Skeletal muscle tissue (tissue), 5 donors: Measurements from ENCODE around the gene SSX3. TPM values are rescaled to one million over a fixed set of nuclear protein-coding genes. Genes with fewer than 3 reads are reported as not detected.

ENCODE experiments used
- H3K27ac ChIP-seq: one replicate; pipeline ENCODE4 v1.7.0; 2013; ENCODE audit warnings: mild to moderate bottlenecking, low read depth, low read length, inconsistent platforms
- H3K27me3 ChIP-seq, 3 donors: one replicate each; pipeline ENCODE4 v1.7.0; 2013; ENCODE audit warnings: low read length in 3 of 3; ENCODE audit not compliant: control insufficient read depth in 3 of 3, insufficient read depth in 3 of 3
- H3K36me3 ChIP-seq, 3 donors: one replicate each; pipeline ENCODE4 v1.7.0; 2013; ENCODE audit warnings: low read length in 3 of 3; ENCODE audit not compliant: control insufficient read depth in 3 of 3, insufficient read depth in 3 of 3
- H3K4me1 ChIP-seq, 3 donors: one replicate each; pipeline ENCODE4 v1.7.0; 2013; ENCODE audit warnings: low read length in 3 of 3, mild to moderate bottlenecking in 3 of 3; ENCODE audit not compliant: control insufficient read depth in 3 of 3, insufficient read depth in 3 of 3
- H3K4me3 ChIP-seq, 3 donors: one replicate each; pipeline ENCODE4 v1.7.0; 2013; ENCODE audit warnings: low read length in 3 of 3
- H3K9ac ChIP-seq, 3 donors: one replicate each; pipeline ENCODE4 v1.7.0; 2013; ENCODE audit warnings: low read length in 3 of 3, mild to moderate bottlenecking in 3 of 3, moderate library complexity in 2 of 3, low read depth in 1 of 3
- H3K9me3 ChIP-seq, 3 donors: one replicate each; pipeline ENCODE4 v1.7.0; 2013; ENCODE audit warnings: low read length in 3 of 3; ENCODE audit not compliant: control insufficient read depth in 3 of 3
- small RNA-seq: library from RNA; depleted of rRNA; stranded (forward); fragments of <200 nt; gene quantifications from one replicate; pipeline ENCODE3, GENCODE V24; 2014
- total RNA-seq: library from RNA; depleted of rRNA; stranded (reverse); fragments of >200 nt; gene quantifications from one replicate; pipeline ENCODE4 v1.2.3, GENCODE V29; 2014
- donor health status: Osteomylitis.

SSX3 gene
- total RNA-seq, 1 donor from 2014 or later, result not detected

DNA sequence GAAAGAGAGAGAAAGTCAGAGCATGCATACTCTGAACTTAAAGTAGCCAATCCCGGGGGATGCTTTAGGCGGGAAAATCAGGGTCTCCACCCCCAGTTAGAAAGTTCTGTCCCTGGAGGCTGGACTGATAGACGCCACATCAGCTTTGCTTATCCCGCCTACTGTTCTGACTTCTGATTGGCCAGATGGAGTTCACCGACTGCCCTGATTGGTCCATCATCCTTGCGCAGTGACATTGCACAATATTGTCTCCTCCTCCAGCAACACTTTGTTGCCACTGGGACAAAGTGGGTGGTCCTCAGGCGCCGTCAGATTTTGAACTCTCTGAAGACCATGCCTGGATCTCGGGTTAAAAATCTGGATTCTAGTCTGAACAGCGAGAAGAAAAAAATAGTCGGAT, 50.3 kb downstream of the SSX3 start:
- no peaks in the 10 kb centered on the region for H3K27me3 ChIP-seq
- no peaks in the 10 kb centered on the region for H3K36me3 ChIP-seq
- H3K4me3 ChIP-seq, result no peak overlapping the region
- no peaks in the 10 kb centered on the region for H3K4me1 ChIP-seq
- no peaks in the 10 kb centered on the region for H3K9me3 ChIP-seq
- no peak overlapping the region for H3K27ac ChIP-seq
- H3K9ac ChIP-seq, result no peak overlapping the region

Small RNA genes within 50 kb of the gene (small RNA-seq; reads per million reads assigned to genes)
- gene AL606490.7 (not detected), gene AL606490.9 (not detected)

Other genes starting within 250 kb of the SSX3 start
- not detected for gene SPACA5B, start 226.1 kb downstream of the SSX3 start, total RNA-seq
- gene SSX5, start 159.9 kb downstream of the SSX3 start, total RNA-seq, result not detected
- not detected for gene SSX1, start 101.3 kb downstream of the SSX3 start, total RNA-seq
- gene SSX4, start 26.8 kb upstream of the SSX3 start, total RNA-seq, result not detected
- gene SSX4B, start 55.3 kb upstream of the SSX3 start, total RNA-seq, result not detected
- 6.3 TPM for gene SLC38A5, start 113.6 kb upstream of the SSX3 start, total RNA-seq
- gene FTSJ1, start 119.5 kb upstream of the SSX3 start, total RNA-seq, result 20.9 TPM
- 1.0 TPM for gene PORCN, start 152.3 kb upstream of the SSX3 start, total RNA-seq
- 21.4 TPM for gene EBP, start 165.1 kb upstream of the SSX3 start, total RNA-seq
- 2.1 TPM for gene TBC1D25, start 183.0 kb upstream of the SSX3 start, total RNA-seq
- gene RBM3, start 217.8 kb upstream of the SSX3 start, total RNA-seq, result 196 TPM
- gene WDR13, start 240.8 kb upstream of the SSX3 start, total RNA-seq, result 50.6 TPM